Tongue (tissue), 2 donors: Measurements from ENCODE around the gene RUFY1. TPM values are rescaled to one million over a fixed set of nuclear protein-coding genes. Genes with fewer than 3 reads are reported as not detected.

Experiments
- DNase-seq: peaks from one replicate; pipeline ENCODE4 v3.0.0-alpha.2; 2015
- total RNA-seq: library from RNA; depleted of rRNA; stranded (reverse); fragments of >200 nt; gene quantifications from one replicate; pipeline ENCODE4 v1.2.3, GENCODE V29; 2014

RUFY1 gene
- total RNA-seq, 1 donor from 2014 or later: 41.4 TPM

GRCh38 chr5:179605026-179605833 is 54.9 kb downstream of the RUFY1 start:
- DNase-seq: peak; percentile 69

GRCh38 chr5:179606071-179606909 is 55.9 kb downstream of the RUFY1 start:
- DNase-seq: peak; percentile 66

GRCh38 chr5:179606910-179607159 is 56.5 kb downstream of the RUFY1 start:
- no peak for DNase-seq

DNA sequence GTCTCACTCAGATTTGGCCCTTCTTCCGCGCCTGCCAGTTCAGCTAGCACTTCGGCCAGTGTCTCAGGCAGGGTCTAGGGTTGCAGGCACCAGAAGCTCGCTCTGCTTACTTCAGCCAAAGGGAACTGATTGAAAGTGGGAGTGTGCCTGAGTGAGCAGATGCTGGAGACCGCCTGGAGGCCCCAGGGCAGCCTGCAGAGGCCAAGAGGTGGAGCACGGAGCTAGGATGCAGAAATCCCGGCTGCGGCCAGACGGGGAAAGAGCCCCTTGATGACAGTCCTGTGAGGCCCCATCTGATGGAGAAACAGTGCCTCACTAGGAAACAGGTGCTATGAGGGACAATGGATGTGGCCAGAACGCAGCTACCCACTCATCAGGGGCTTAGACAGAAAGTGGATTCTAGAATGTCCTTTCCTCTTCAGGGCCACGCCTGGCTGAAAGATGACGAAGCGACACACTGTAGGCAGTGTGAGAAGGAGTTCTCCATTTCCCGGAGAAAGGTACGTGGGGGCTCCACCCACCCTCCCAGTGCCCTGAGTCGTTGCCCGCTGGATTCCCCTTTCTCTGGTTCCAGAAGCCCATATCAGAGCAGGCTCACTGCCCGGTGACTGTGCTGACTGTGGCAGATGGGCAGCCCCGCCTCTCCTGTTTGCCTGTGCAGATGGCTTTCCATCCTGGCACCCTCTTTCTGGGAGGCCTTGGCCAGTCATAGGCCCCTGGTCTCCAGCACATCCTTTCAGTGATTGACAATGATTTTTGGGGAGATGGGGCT is 57.0 kb downstream of the RUFY1 start:
- peak; percentile 37 for DNase-seq

DNA sequence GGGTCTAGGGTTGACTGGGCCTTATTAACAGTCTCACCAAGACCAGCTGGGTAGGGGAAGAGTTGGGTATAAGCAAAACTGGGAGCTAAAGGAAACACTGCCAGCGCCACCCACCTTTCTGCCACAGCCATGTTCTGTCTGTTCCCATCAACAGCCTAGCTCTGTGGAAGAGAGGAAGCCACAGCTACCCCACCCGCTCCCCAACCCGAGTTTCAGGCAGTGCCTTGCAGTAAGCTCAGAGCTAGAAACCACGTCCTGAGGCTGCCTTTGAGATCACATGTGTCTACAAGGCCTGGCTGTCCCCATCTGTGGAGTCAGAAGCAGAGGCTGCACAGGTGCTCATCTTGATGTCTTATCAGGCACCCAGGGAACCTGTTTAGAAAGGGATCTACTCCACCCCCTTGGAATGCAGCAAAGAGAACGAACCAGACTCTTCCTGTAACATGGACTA is 57.8 kb downstream of the RUFY1 start:
- peak; percentile 18 for DNase-seq

GRCh38 chr5:179609834-179610108 is 59.4 kb downstream of the RUFY1 start:
- DNase-seq: no peak

GRCh38 chr5:179610109-179610902 is 60.0 kb downstream of the RUFY1 start:
- DNase-seq: peak; percentile 26

- DNase-seq: no peak
Measured at GRCh38 chr5:179610903-179611265, 60.5 kb downstream of the RUFY1 start.

- DNase-seq: peak; percentile 17
Measured at GRCh38 chr5:179612577-179613459, 62.5 kb downstream of the RUFY1 start.

- peak; percentile 23 for DNase-seq
Measured at GRCh38 chr5:179613460-179614071, 63.2 kb downstream of the RUFY1 start.

DNA sequence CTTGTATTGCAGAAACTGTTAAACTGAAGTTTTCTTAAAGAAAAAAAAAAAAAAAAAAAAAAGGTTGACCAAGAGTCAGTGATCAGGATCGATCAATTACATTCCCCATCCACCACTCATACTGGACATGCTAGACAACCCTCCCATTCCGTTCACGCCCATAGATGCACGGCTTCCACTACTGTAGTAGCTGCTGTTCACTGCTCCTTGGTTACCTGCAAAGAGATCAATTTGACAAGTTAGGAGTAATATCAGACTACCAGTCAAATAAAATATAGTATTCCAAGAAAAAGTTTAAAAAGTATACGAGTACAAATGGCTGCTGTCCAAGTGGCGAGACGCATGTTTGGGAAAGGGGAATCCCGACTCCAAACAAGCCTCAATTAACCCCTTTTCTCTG is 64.4 kb downstream of the RUFY1 start:
- no peak for DNase-seq

DNA sequence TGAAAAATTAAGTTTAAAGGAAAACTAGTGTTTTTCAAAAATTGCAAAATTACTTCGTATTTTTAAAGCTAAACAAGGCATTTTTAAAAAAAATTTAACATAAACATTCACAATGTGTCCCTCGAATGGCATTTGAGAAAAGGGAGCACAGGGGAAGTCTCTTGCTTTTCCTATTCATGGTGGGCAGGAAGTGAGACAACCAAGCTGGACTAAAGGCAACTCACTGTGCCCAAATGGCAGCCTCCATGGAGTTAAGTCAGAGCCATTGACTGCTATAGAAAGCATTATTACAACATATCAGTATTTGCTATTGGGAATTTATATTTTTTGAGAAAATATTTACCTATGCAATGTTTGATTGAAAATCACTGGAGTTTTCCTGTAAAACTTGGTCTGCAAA is 64.8 kb downstream of the RUFY1 start:
- no peak for DNase-seq

DNA sequence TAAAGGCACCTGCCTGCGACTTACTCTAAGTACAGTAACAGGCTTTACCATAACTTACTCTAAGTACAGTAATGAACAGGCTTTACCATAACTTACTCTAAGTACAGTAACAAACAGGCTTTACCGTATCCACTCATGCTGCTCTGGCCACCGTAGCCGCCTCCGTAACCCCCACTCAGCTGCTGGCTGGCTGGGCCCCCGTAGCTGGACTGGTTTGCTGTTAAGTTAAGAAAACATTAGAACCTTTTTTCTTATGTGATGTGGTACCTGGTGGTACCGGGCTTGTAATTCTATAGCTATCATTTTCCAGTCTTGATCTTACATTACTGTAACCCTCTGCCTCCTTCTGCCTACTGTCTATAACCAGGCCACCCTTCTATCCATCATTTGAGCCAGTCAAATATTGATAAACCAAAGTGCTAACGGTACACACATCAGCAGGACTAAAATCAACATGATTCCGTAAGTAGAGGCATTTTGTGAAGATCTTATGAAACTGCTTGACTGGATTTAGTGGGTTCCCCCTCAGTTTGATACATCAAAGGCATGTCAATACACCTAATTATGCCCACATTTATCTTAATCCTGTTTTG is 65.7 kb downstream of the RUFY1 start:
- DNase-seq: no peak

- DNase-seq: no peak
Measured at GRCh38 chr5:179617930-179618329, 67.6 kb downstream of the RUFY1 start.

DNA sequence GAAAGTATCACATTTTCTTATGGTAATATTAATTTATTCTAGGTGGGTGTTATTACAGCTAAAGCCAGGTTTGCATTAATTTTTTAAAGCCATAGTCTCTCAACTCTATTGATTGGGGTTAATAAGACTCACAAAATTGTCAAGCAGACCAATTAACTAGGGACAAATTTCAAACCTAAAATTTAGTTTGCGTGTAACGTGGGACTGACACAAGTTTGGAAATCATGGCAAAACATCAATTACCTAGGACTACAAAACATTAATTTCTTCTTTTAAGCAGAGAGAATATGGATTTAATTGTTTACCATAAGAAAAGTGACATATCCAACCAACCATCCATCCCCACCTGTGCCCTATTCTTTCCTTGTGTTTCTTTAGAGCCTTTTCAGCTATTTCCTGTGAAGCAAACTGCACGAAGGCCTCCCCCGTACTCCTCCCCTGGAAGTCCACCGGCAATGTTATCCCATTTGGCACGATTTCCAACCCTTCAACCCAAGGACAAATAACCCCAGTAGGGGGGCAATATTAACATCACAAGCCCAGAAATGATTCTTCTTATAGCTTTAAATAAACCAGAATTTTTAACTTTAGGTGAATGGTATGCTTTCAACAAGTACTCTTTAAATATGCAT is 68.7 kb downstream of the RUFY1 start:
- DNase-seq: peak; percentile 29

DNA sequence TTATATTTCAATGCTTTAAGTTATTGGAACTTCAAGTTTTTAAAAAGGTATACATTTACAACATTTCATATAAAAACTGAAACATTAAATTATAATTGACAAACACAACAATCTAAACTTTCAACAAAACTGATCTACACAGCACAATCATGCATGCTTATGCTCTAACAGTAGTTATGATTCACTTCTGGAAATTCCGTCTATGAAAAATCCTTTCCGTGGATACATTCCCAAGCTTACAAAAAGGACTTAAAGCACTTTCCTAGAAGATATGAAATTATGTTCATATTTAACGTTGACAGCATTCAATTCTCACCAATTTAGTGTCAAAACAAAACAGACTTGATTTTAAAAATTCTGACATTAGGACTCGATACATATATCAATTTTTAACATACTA is 69.4 kb downstream of the RUFY1 start:
- no peak for DNase-seq

DNA sequence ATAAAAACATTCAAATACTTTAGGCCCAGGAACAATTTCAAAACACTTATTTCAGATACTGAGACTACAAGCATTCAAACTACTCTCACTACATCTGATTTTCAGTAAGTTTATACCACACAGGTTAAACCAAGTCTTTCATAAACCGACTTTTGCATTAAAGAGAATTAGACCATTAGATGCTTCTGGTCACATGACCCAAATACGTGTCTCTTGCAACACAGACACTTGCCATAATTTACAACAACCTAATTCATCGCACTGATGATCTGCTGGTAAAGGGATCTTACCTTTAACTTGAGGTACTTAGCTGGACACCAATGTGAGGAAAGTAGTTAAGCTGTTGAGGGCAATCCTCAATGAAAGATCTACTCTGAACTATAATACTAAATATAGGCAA is 69.9 kb downstream of the RUFY1 start:
- DNase-seq: no peak

GRCh38 chr5:179620703-179621350 is 70.5 kb downstream of the RUFY1 start:
- DNase-seq: no peak

GRCh38 chr5:179621551-179622214 is 71.3 kb downstream of the RUFY1 start:
- peak; percentile 28 for DNase-seq
